Mesodermal cell (in vitro differentiated cells): ENCODE data around the gene KDM6A.
"Not testable (repeated sequence)": the region's sequence is repeated elsewhere in the genome, so short reads cannot be mapped to it uniquely, and the experiment has no call there.

Experiments used
- H3K27ac ChIP-seq: 2 replicates; pipeline ENCODE4 v1.7.0; 2013; ENCODE audit warnings: mild to moderate bottlenecking, low read depth, low read length, moderate library complexity; ENCODE audit not compliant: severe bottlenecking
- H3K36me3 ChIP-seq: 2 replicates; pipeline ENCODE4 v1.7.1; 2013; ENCODE audit warnings: mild to moderate bottlenecking, low read length, moderate library complexity; ENCODE audit not compliant: control insufficient read depth, insufficient read depth
- H3K4me1 ChIP-seq: one replicate; pipeline ENCODE4 v1.7.1; 2013; ENCODE audit warnings: mild to moderate bottlenecking, low read length; ENCODE audit not compliant: insufficient read depth, control insufficient read depth, poor library complexity, severe bottlenecking
- H3K4me3 ChIP-seq: 2 replicates; pipeline ENCODE4 v1.7.0; 2013; ENCODE audit warnings: low read length, control low read depth, mild to moderate bottlenecking; ENCODE audit not compliant: insufficient read depth, poor library complexity, severe bottlenecking; ENCODE audit errors: extremely low read depth
- H3K9me3 ChIP-seq: 2 replicates; pipeline ENCODE4 v1.7.1; 2013; ENCODE audit warnings: mild to moderate bottlenecking, low read length, moderate library complexity; ENCODE audit not compliant: control insufficient read depth
- WGBS, 2 experiments: methylation state at CpG; one replicate each; pipeline ENCODE4 v1.1.5; 2013; ENCODE audit warnings: missing lambda C conversion rate in 2 of 2; ENCODE audit not compliant: insufficient coverage in 2 of 2; 5-methylcytosine and 5-hydroxymethylcytosine counted together

The KDM6A gene

DNA sequence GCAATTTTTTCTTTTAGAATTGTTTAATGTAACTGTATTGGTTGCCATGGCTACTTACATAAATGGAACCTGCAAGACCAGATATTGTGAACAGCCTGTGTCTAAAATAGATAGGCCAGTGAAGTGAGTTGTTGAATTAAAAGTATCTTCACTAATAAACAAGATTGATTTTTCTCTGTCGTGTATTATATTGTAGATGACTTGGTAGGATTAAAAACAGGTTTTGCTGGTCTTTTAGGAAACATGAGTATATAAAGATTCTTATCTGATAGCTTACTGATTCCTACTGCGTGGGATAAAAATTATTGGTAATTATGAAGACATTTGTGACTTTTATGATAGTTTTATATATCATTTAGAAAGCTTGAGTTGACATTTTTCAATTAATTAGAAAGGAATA, 162.1 kb downstream of the KDM6A start:
- no peak overlapping the region for H3K27ac ChIP-seq
- no peaks in the 10 kb centered on the region for H3K9me3 ChIP-seq
- no peaks in the 10 kb centered on the region for H3K4me1 ChIP-seq
- H3K4me3 ChIP-seq: no peak overlapping the region
- no CpG with 5 or more reads among the region's 2 CpGs for WGBS, 2 experiments
- H3K36me3 ChIP-seq: peaks cover 13% of the 10 kb centered on the region

DNA sequence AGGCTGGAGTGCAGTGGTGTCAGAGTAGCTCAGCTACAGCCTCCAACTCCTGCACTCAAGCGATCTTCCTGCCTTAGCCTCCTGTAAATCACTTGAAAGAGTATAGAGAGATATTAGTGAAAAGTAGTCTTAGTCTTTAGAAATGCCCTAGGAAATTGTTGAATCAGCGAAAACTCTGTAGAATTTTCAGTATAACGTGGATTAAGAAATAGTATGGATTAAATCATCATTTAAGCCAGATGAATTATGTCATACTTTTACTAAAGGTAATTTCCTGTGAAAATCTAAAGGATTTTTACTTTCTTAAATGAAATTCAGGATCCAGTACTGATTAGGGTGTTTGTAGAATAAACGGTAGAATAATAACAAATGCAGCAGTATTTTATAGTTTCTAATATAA, 163.2 kb downstream of the KDM6A start:
- no peak overlapping the region for H3K4me3 ChIP-seq
- H3K27ac ChIP-seq: no peak overlapping the region
- H3K9me3 ChIP-seq: no peaks in the 10 kb centered on the region
- peaks cover 13% of the 10 kb centered on the region for H3K36me3 ChIP-seq
- no CpG with 5 or more reads among the region's 4 CpGs for WGBS, 2 experiments
- H3K4me1 ChIP-seq: no peaks in the 10 kb centered on the region

DNA sequence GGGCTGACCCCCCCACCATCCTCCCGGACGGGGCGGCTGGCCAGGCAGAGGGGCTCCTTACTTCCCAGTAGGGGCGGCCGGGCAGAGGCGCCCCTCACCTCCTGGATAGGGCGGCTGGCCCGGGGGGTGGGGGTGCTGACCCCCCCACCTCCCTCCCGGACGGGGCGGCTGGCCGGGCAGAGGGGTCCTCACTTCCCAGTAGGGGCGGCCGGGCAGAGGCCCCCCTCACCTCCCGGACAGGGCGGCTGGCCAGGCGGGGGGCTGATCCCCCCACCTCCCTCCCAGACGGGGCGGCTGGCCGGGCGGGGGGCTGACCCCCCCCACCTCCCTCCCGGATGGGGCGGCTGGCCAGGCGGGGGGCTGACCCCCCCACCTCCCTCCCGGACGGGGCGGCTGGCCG, 167.1 kb downstream of the KDM6A start:
- not testable (repeated sequence) for H3K4me3 ChIP-seq, H3K9me3 ChIP-seq, H3K4me1 ChIP-seq, H3K27ac ChIP-seq
- WGBS, 2 experiments: no CpG with 5 or more reads among the region's 28 CpGs
- H3K36me3 ChIP-seq: peaks cover 13% of the 10 kb centered on the region

DNA sequence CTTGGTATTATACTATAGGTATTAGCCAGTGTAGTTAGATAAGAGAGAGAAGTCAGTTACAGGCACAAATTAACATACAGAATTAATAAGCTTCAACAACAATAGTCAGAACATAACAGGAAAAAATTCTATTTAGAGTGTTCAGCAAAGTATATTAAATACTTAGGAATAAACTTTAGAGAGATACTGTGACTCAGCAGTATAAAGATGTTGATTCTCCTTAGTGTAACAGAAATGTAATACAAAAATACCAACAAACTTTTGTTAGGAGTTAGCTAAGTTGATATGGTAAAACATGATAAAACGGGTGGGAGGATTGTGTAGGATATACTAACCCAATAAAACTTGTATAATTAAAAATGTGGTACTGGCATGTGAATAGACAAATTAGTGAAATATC, 173.4 kb downstream of the KDM6A start:
- no CpG with 5 or more reads among the region's 1 CpG for WGBS, 2 experiments
- Histone ChIP-seq H3K27ac (no peak overlapping the region), H3K4me3 (no peak overlapping the region), H3K36me3 (peaks cover 5% of the 10 kb centered on the region), H3K9me3 (no peaks in the 10 kb centered on the region), H3K4me1 (no peaks in the 10 kb centered on the region)

DNA sequence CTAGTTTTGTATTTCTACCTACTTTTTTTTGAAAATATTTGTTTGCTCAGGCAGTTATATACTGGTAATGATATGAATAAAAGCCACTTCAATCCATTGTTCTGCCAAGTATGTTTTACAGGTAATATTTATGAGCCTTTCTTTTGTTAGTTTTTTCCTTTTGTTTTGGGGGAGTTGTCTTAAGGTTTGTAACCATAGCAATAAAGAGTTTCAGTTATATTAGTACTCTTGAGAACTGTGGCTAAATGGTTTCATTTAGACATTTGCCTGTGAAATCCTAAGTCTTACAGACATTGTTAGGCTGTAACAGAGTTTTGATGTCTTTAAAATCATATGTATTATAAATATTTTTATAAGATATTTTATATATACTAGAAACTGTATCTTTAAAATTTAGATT, 177.6 kb downstream of the KDM6A start:
- H3K27ac ChIP-seq: no peak overlapping the region
- H3K4me3 ChIP-seq: no peak overlapping the region
- no peaks in the 10 kb centered on the region for H3K4me1 ChIP-seq
- peaks cover 17% of the 10 kb centered on the region for H3K36me3 ChIP-seq
- no peaks in the 10 kb centered on the region for H3K9me3 ChIP-seq

DNA sequence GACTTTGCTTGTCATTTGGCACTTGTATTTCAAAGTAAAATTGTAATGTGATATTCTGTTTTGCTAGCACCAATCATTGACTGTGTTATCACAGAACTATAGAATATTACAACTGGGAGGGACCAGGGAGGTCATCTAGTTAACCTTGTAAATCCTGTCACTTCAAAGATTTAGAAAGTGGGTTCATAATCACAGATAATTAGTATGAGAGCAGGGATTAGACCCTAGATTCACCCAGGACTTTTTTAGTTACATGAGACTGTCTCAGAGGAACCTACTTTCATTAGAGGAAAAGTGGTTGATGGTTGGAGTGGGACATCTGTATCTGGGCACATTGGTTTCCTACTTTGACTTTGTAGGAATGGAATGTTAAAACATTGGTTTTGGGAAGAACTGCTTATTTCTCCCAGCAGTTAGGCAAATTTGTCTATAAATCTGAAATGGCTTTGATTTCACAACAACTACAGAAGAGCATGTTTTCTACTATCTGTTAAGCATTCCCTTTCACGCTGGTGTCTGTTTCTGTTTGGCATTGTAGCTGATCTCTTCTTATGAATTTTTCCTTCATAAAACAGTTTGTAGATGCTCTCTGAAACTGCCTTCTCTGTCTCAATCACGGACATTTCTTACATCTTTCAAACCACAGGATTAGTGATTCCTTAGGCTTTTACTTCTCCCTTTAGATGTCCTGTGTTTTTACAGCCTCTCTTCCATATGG, 183.6 kb downstream of the KDM6A start:
- H3K4me3 ChIP-seq: no peak overlapping the region
- no peaks in the 10 kb centered on the region for H3K4me1 ChIP-seq
- WGBS, 2 experiments: no CpG with 5 or more reads among the region's 2 CpGs
- H3K36me3 ChIP-seq: peaks cover 22% of the 10 kb centered on the region
- no peaks in the 10 kb centered on the region for H3K9me3 ChIP-seq
- no peak overlapping the region for H3K27ac ChIP-seq

DNA sequence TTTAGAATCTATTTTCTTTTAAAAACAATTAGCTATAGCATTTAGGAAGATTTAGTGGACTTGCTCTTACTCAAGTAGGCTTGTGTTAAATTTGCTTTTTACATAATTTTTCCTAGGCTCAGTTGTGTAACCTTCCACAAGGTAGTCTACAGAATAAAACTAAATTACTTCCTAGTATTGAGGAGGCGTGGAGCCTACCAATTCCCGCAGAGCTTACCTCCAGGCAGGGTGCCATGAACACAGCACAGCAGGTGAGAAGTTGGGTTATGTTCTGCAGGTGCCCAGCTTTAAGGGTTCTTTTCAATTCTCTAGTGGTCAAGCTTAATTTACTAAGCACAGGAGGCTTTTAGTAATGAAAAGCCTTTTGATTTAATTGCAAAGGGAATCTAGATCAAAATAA, 186.9 kb downstream of the KDM6A start:
- H3K9me3 ChIP-seq, H3K27ac ChIP-seq, H3K4me1 ChIP-seq, H3K4me3 ChIP-seq: not testable (repeated sequence)
- peaks cover 19% of the 10 kb centered on the region for H3K36me3 ChIP-seq
- no CpG with 5 or more reads among the region's 2 CpGs for WGBS, 2 experiments

DNA sequence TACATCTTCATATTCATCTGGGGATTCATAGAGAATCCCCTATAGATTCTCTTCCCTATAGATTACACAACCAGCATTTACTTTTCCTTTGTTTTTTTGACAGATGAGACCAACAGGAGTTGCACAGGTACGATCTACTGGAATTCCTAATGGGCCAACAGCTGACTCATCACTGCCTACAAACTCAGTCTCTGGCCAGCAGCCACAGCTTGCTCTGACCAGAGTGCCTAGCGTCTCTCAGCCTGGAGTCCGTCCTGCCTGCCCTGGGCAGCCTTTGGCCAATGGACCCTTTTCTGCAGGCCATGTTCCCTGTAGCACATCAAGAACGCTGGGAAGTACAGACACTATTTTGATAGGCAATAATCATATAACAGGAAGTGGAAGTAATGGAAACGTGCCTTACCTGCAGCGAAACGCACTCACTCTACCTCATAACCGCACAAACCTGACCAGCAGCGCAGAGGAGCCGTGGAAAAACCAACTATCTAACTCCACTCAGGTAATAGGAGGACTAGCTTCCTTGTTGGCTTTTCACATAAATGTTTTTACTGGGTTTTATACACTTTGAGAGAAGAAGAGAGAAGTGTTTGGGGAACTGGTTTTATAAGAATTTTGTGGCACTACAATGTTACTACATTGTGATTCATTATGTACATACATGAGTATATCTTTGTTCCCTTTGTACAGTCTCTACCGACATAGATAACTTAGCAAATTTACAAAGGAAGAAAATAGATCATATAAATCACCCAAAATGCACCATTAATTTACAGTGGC, 190.5 kb downstream of the KDM6A start:
- Histone ChIP-seq H3K36me3 (peaks cover 30% of the 10 kb centered on the region), H3K4me3 (no peak overlapping the region), H3K9me3 (no peaks in the 10 kb centered on the region), H3K27ac (no peak overlapping the region), H3K4me1 (no peaks in the 10 kb centered on the region)
- 100% methylated on average over 1 to 5 of the region's 11 CpGs for WGBS, 2 experiments

DNA sequence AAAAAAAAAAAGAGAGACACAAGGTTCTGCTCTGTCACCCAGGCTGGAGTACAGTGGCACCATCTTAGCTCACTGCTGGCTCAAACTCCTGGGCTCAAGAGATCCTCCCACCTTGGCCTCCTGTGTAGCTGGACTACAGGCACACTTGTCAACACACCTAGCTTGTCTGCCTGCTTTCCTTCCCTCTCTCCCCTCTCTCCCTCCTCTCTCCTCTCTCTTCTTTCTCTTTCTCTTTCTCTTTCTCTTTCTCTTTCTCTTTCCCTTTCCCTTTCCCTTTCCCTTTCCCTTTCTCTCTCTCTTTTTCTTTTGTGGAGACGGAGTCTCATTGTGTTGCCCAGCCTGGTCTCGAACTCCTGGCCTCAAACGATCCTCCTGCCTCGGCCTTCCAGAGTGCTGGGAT, 195.6 kb downstream of the KDM6A start:
- no peak overlapping the region for H3K4me3 ChIP-seq
- WGBS, 2 experiments: no CpG with 5 or more reads among the region's 4 CpGs

DNA sequence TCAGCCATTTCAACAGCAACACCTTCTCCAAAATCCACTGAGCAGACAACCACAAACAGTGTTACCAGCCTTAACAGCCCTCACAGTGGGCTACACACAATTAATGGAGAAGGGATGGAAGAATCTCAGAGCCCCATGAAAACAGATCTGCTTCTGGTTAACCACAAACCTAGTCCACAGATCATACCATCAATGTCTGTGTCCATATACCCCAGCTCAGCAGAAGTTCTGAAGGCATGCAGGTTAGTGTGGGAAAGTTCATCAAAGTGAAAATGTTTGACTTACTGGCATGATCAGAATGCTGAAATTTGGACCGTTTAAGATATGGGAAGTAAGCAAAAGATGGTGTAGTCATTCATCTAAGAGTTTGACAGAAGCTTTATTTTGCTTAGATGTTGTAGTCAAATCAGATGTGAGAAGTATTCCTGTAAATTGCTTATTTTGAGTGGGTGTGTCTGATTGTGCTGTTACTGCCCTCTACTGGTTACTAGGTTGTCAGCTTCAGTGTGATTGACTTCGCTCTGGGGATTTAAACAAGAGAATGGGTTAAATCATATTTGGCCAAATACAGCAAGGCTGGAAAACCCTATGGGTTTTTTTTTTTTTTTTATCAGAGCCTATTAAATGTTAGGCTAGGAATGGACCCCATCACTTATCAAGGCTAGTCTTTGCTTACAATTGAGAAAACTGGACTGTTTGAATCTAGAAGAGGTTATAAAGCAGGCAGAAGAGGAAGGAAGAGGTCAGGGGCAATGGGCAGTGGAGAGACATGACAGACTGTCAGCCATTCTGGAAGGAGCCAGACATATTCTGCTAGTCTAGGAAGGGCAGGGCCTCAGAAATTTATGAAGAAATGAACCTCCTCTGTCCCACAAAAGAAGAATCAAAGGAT, 197.4 kb downstream of the KDM6A start:
- 40% methylated on average over 1 of the region's 2 CpGs; no CpG with 5 or more reads in 1 of the 2 experiments for WGBS, 2 experiments
- Histone ChIP-seq H3K4me3 (no peak overlapping the region), H3K4me1 (no peaks in the 10 kb centered on the region), H3K36me3 (peaks cover 27% of the 10 kb centered on the region), H3K9me3 (no peaks in the 10 kb centered on the region), H3K27ac (no peak overlapping the region)

More for the DNA sequence above, 195.6 kb downstream of the KDM6A start:
- no peaks in the 10 kb centered on the region for H3K4me1 ChIP-seq
- peaks cover 35% of the 10 kb centered on the region for H3K36me3 ChIP-seq
- H3K27ac ChIP-seq: no peak overlapping the region
- no peaks in the 10 kb centered on the region for H3K9me3 ChIP-seq
